ENCODE data around the gene FUT7. TPM values are rescaled to one million over a fixed set of nuclear protein-coding genes. Genes with fewer than 3 reads are reported as not detected.

The FUT7 gene
- total and polyA plus RNA-seq, 9 of the 15 experiments (the other 6 are each of a cell fraction or from before 2014, with no cell fraction given): not detected

- no peak for ATAC-seq
- in situ Hi-C loops (cut with MboI): no loop called here
- Histone ChIP-seq H3K27me3 (ENCODE audit: control insufficient read depth in 2 of 2, insufficient read depth in 2 of 2, low read length in 2 of 2) (no peaks in the 10 kb centered on the region), H4K20me1 (replicated peaks; ENCODE audit: control insufficient read depth, insufficient read depth, low read length) (no peaks in the 10 kb centered on the region), H3K4me3 (no peak overlapping the region), H3K9me1 (ENCODE audit: control insufficient read depth, insufficient read depth, low read length) (no peaks in the 10 kb centered on the region), H3K4me1 (replicated peaks in 1 of 2; ENCODE audit: control insufficient read depth in 2 of 2, insufficient read depth in 2 of 2, low read length in 2 of 2) (peaks cover 0 to 72% of the 10 kb centered on the region in 2 experiments; a peak in 2 of 5 replicates), H3K79me2 (ENCODE audit: control insufficient read depth, insufficient read depth, low read length) (no peaks in the 10 kb centered on the region), H2AFZ (ENCODE audit: low read depth, low read length) (no peak overlapping the region), H3K9ac (ENCODE audit: insufficient read depth in 1 of 2, low read depth in 2 of 2, low read length in 2 of 2) (no peak overlapping the region), H3K27ac (ENCODE audit: extremely low read depth, low read depth, low read length) (no peak overlapping the region), H3K4me2 (ENCODE audit: insufficient read depth, low read length) (no peak overlapping the region), H3K36me3 (ENCODE audit: control insufficient read depth, insufficient read depth, low read length) (no peaks in the 10 kb centered on the region), H3K9me3 (replicated peaks; ENCODE audit: control insufficient read depth, insufficient read depth, low read depth, low read length) (0 out of 2 replicates have a peak, but pooled peaks cover 1% of the 10 kb centered on the region)
- no peak for DNase-seq (ENCODE audit: extremely low read depth in 1 of 4, low spot score in 3 of 4)
- no peak for FAIRE-seq
- intact Hi-C loops (cut with micrococcal nuclease): no loop called here
- POLR2A ChIA-PET: no interaction called here
- no TSS peak for BruUV-seq (replicated peaks)
- 72% methylated on average over 11 of the region's 18 CpGs for WGBS (ENCODE audit: insufficient coverage, low coverage, missing lambda C conversion rate)
- CTCF ChIA-PET (ENCODE audit: low intra/inter-chr PET ratio): no interaction called here
- no peak for TF ChIP-seq ZNF586 (CRISPR knock-in tag; conservative IDR thresholded peaks at IDR 0.05)
- no peak for TF ChIP-seq KAT2B (IDR thresholded peaks at IDR 0.05; ENCODE audit: low read depth, low read length)
- TF ChIP-seq MEF2D (tag; conservative IDR thresholded peaks at IDR 0.05; ENCODE audit: low read depth): no peak
- no peak for TF ChIP-seq ZC3H11A (IDR thresholded peaks at IDR 0.05; ENCODE audit: low read depth, low read length)
- TF ChIP-seq ZC3H8 (IDR thresholded peaks at IDR 0.05): no peak
- no peak for TF ChIP-seq E2F3 (CRISPR knock-in tag; IDR thresholded peaks at IDR 0.05)
- TF ChIP-seq ZNF280A (IDR thresholded peaks at IDR 0.05; ENCODE audit: low read depth, partially characterized antibody): no peak
- TF ChIP-seq ATF7 (IDR thresholded peaks at IDR 0.05): no peak
- no peak for TF ChIP-seq CBX2 (IDR thresholded peaks at IDR 0.05; ENCODE audit: insufficient read depth, low read length, poor library complexity, severe bottlenecking)
- no peak for TF ChIP-seq ZNF668 (CRISPR knock-in tag; IDR thresholded peaks at IDR 0.05)
- no peak for TF ChIP-seq SIN3B (IDR thresholded peaks at IDR 0.05; ENCODE audit: low read depth)
These were observed 22.7 kb downstream of the FUT7 start for GRCh38 chr9:137009217-137009616.
